ENCODE data around the gene CR1. TPM values are rescaled to one million over a fixed set of nuclear protein-coding genes. Genes with fewer than 3 reads are reported as not detected.
"Not testable (repeated sequence)": the region's sequence is repeated elsewhere in the genome, so short reads cannot be mapped to it uniquely, and the experiment has no call there.

The CR1 gene
- polyA plus RNA-seq: 1 to 10 TPM in 2 of 3 donors, under 1 TPM in 1; 0.44 to 5.0 (median 3.6) TPM

- H3K27ac ChIP-seq (ENCODE audit: low read depth, low read length): peak within 1 kb of the TSS; percentile 54
- 2 to 4% (median 3%) methylated on average over 68 of the region's 68 CpGs for whole genome bisulfite sequencing, 3 donors
These were observed at the start of gene CR1 for GRCh38 chr1:207495801-207496792. Gene CR1 (plus strand): TSS chr1:207496157. CDS start chr1:207496268, 111 bp downstream.

GRCh38 chr1:207453710-207454045 is 42.3 kb upstream of the CR1 start:
- no peak overlapping the region for H3K27ac ChIP-seq (ENCODE audit: low read depth, low read length)
- 11 to 25% (median 19%) methylated on average over 1 of the region's 1 CpG for WGBS, 3 donors

- no peak within 1 kb of the TSS for H3K27ac ChIP-seq (ENCODE audit: low read depth, low read length)
- 1 to 3% (median 2%) methylated on average over 73 to 75 of the region's 75 CpGs for WGBS, 3 donors
These were observed 41.7 kb upstream of the CR1 start, which contains the start of gene CR2 for GRCh38 chr1:207454046-207454964. Gene CR2 (plus strand): TSS chr1:207454328. CDS start chr1:207454419, 91 bp downstream.

- 45 to 62% (median 57%) methylated on average over 6 of the region's 6 CpGs for WGBS, 3 donors
- no peak overlapping the region for H3K27ac ChIP-seq (ENCODE audit: low read depth, low read length)
These were observed 40.7 kb upstream of the CR1 start for GRCh38 chr1:207455183-207455754.

GRCh38 chr1:207458414-207458813 is 37.5 kb upstream of the CR1 start:
- WGBS, 3 donors: 89 to 96% (median 93%) methylated on average over 1 of the region's 1 CpG
- no peak overlapping the region for H3K27ac ChIP-seq (ENCODE audit: low read depth, low read length)

- H3K27ac ChIP-seq (ENCODE audit: low read depth, low read length): no peak overlapping the region
- WGBS, 3 donors: 87 to 96% (median 89%) methylated on average over 2 of the region's 2 CpGs
These were observed 36.9 kb upstream of the CR1 start for GRCh38 chr1:207459008-207459407.

GRCh38 chr1:207461649-207462048 is 34.3 kb upstream of the CR1 start:
- WGBS, 3 donors: 82 to 92% (median 87%) methylated on average over 1 of the region's 1 CpG
- H3K27ac ChIP-seq (ENCODE audit: low read depth, low read length): no peak overlapping the region

- H3K27ac ChIP-seq (ENCODE audit: low read depth, low read length): no peak overlapping the region
These were observed 33.4 kb upstream of the CR1 start for GRCh38 chr1:207462535-207462934.

- no peak overlapping the region for H3K27ac ChIP-seq (ENCODE audit: low read depth, low read length)
These were observed 32.9 kb upstream of the CR1 start for GRCh38 chr1:207463021-207463420.

- 76 to 92% (median 78%) methylated on average over 3 of the region's 3 CpGs for WGBS, 3 donors
These were observed 32.4 kb upstream of the CR1 start for GRCh38 chr1:207463571-207463970.

GRCh38 chr1:207470927-207471326 is 25.0 kb upstream of the CR1 start:
- no peak overlapping the region for H3K27ac ChIP-seq (ENCODE audit: low read depth, low read length)
- 83 to 92% (median 87%) methylated on average over 2 of the region's 2 CpGs for WGBS, 3 donors

More at GRCh38 chr1:207463571-207463970, 32.4 kb upstream of the CR1 start:
- no peak overlapping the region for H3K27ac ChIP-seq (ENCODE audit: low read depth, low read length)

- WGBS, 3 donors: 92 to 100% (median 96%) methylated on average over 1 of the region's 1 CpG
- no peak overlapping the region for H3K27ac ChIP-seq (ENCODE audit: low read depth, low read length)
These were observed 21.7 kb upstream of the CR1 start for GRCh38 chr1:207474210-207474609.

- WGBS, 3 donors: 79 to 87% (median 85%) methylated on average over 3 of the region's 3 CpGs
- no peak overlapping the region for H3K27ac ChIP-seq (ENCODE audit: low read depth, low read length)
These were observed 9.8 kb upstream of the CR1 start for GRCh38 chr1:207486198-207486597.

- WGBS, 3 donors: 76 to 86% (median 79%) methylated on average over 4 of the region's 4 CpGs
- H3K27ac ChIP-seq (ENCODE audit: low read depth, low read length): no peak overlapping the region
These were observed 8.3 kb upstream of the CR1 start for GRCh38 chr1:207487636-207488035.

- 77 to 88% (median 83%) methylated on average over 3 of the region's 3 CpGs for WGBS, 3 donors
- H3K27ac ChIP-seq (ENCODE audit: low read depth, low read length): no peak overlapping the region
These were observed 2.7 kb upstream of the CR1 start for GRCh38 chr1:207493212-207493611.

- no peak overlapping the region for H3K27ac ChIP-seq (ENCODE audit: low read depth, low read length)
- WGBS, 3 donors: 86 to 95% (median 86%) methylated on average over 1 of the region's 1 CpG
These were observed 1.8 kb upstream of the CR1 start for GRCh38 chr1:207494171-207494570.

GRCh38 chr1:207495281-207495680 is 676 bp upstream of the CR1 start:
- 72 to 80% (median 80%) methylated on average over 8 of the region's 8 CpGs for WGBS, 3 donors

GRCh38 chr1:207497941-207498340 is 2.0 kb downstream of the CR1 start:
- 39 to 58% (median 44%) methylated on average over 5 of the region's 5 CpGs for WGBS, 3 donors
- no peak overlapping the region for H3K27ac ChIP-seq (ENCODE audit: low read depth, low read length)

More at GRCh38 chr1:207495281-207495680, 676 bp upstream of the CR1 start:
- H3K27ac ChIP-seq (ENCODE audit: low read depth, low read length): not testable (repeated sequence)

- no peak overlapping the region for H3K27ac ChIP-seq (ENCODE audit: low read depth, low read length)
- WGBS, 3 donors: 1 to 2% (median 2%) methylated on average over 4 of the region's 4 CpGs
These were observed 3.6 kb downstream of the CR1 start for GRCh38 chr1:207499573-207499972.

Measured in adipose tissue (tissue), 3 donors.